HG03521 (cell line): Measurements from ENCODE around the gene INHA.

ENCODE experiments used
- ATAC-seq: cut with Tn5 transposase; IDR thresholded peaks from one replicate; pipeline ENCODE4 v1.9.1; 2021; ENCODE audit warnings: mild to moderate bottlenecking, moderate library complexity; ENCODE audit not compliant: unreplicated experiment

Gene INHA

GRCh38 chr2:219608399-219608964 is 36.4 kb downstream of the INHA start:
- ATAC-seq = no peak

DNA sequence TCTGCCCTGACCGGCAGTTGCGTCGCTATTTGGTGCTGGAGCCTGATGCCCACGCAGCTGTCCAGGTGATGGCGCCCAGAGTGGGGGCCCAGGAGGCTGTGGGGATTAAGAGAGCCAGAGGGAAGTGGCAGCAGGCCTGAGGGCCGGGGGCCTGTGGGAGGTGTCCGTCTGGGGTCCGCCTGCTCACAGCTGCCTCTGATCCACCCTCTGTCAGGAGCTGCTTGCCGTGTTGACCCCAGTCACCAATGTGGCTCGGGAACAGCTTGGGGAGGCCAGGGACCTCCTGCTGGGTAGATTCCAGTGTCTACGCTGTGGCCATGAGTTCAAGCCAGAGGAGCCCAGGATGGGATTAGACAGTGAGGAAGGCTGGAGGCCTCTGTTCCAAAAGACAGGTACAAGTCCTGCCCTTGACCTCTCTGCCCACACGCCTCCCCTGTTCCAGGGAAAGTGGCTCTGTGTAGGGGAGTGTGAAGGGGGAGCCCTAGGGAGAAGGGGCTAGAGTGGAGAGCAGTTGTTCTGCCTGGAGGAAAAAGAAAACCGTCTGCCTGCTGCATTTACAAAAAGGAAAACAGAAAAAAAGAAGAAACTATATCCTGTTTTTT is 37.1 kb downstream of the INHA start:
- ATAC-seq = no peak

- no peak for ATAC-seq
These were observed 39.2 kb downstream of the INHA start for GRCh38 chr2:219611306-219611705.

- no peak for ATAC-seq
These were observed 39.9 kb downstream of the INHA start for GRCh38 chr2:219611866-219612576.

DNA sequence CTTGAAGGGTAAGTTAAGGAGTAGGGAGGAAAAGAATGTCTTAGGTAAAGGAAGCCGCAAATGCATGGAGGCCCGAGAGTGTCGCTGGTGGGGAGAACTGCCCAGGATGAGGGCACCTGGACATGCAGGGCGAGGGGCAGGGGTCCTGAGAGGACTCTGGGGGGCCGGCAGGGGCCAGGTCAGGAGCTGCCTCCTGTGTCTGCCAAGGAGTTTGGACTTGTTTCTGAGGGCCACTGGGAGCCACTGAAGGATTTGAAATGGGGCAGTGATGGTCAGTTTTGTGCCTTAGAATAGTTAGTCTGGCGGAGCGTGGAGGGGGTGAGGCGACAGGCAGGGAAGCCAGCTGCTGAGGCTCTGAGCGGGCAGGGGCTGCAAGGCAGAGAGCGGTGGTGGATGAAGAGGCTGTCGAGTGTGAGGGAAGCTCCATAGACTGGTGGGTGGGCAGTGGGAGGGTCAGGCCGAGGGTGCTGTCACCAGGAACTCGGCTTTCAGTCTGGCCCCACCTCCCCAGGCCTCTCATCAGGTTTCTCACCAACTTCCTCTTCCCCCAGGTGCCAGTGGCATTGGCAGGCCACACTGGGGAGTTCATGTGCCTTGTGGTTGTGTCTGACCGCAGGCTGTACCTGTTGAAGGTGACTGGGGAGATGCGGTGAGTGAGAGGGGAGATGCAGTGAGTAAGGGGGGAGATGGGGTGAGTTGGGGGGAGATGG is 40.6 kb downstream of the INHA start:
- ATAC-seq = no peak

DNA sequence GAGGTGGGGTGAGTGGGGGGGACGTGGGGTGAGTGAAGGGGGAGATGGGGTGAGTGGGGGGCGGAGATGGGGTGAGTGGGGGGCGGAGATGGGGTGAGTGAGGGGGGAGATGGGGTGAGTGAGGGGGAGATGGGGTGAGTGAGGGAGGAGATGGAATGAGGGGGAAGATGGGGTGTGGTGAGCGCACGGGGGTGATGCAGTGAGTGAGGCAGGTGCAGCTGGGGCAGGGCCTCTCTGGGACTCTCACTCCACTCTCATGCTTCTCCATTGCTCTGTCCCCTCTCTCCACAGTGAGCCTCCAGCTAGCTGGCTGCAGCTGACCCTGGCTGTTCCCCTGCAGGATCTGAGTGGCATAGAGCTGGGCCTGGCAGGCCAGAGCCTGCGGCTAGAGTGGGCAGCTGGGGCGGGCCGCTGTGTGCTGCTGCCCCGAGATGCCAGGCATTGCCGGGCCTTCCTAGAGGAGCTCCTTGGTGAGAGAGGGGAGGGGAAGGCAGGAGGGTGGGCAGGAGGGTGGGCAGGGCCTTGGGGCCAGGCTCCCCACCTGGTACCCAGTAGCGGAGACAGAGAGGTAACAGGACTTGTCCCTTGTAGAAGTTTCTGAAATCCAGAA is 41.5 kb downstream of the INHA start:
- no peak for ATAC-seq

DNA sequence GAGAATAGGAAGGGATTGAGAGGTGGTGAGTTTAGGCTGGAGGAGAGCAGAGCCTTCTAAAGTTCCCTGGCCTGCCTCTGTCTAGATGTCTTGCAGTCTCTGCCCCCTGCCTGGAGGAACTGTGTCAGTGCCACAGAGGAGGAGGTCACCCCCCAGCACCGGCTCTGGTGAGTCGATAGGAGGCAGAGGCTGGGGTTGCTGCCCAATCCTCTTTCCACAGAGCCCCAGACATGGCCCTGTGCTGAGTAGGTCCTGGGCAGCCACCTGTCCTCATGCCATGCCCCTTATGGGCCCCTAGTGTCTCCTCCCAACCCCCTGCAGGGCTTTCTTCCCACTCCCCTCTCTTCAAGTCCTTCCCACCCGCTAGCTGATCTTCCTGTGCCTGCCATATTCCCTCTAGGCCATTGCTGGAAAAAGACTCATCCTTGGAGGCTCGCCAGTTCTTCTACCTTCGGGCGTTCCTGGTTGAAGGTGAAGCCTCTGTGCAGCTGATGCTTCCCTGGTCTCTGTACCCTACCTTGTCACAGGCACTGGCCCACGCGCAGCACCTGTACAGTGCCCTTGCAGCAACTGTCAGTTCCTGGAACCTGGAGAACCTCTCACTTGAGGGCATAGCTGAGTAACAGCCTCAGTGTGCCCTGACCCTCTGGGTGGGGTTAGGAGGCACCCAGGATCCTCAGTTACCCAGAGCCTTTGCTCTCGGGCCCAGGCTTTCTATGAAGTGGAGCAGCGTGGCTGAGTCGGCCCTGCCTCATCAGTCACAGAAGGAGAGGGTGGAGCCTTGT is 42.2 kb downstream of the INHA start:
- ATAC-seq = no peak

DNA sequence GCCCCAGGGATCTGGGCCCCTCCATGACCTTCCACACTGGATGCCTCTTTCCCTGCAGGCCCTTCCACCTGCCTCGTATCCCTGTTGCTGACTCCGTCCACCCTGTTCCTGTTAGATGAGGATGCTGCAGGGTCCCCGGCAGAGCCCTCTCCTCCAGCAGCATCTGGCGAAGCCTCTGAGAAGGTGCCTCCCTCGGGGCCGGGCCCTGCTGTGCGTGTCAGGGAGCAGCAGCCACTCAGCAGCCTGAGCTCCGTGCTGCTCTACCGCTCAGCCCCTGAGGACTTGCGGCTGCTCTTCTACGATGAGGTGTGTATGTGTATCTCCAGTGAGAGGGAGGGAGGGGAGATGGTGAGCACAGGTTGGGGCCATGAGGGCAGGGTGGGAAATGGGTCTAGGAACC is 42.9 kb downstream of the INHA start:
- no peak for ATAC-seq

DNA sequence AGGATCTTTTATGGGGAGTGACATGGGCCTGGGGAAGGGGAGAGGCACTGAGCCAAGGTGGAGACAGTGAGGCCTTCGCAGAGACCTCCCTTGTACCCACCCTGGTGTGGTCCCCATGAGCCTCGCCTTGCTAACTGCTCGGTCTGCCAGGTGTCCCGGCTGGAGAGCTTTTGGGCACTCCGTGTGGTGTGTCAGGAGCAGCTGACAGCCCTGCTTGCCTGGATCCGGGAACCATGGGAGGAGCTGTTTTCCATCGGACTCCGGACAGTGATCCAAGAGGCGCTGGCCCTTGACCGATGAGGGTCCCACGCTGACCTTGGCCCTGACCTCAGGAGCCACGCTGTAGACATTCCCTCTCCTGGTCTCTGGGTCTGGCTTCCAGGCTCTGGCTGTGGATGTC is 43.8 kb downstream of the INHA start:
- no peak for ATAC-seq

- ATAC-seq = no peak
These were observed 44.4 kb downstream of the INHA start for GRCh38 chr2:219616550-219616949.

GRCh38 chr2:219618733-219619122 is 46.6 kb downstream of the INHA start:
- ATAC-seq = no peak

GRCh38 chr2:219619235-219619634 is 47.1 kb downstream of the INHA start:
- no peak for ATAC-seq

GRCh38 chr2:219620546-219620945 is 48.4 kb downstream of the INHA start:
- ATAC-seq = no peak

- no peak for ATAC-seq
These were observed 49.8 kb downstream of the INHA start for GRCh38 chr2:219621935-219622334.

DNA sequence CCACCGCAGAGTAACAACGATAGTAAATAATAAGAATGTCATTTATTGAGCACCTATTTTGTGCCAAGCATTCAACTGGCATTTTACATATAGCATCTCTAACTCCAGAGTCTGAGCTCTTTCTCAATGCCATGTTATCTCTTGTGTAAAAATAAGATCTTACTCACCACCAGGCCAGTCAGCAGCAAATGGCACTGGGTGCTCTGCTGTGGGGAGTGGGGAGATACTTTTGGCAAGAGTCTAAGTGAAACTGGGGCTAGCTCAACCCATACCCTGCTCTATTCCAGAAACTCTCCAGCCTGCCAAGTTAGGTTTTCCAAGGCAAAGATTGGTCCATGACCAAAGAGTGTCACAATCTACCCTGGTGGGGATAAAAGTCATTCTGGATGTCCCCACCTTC is 50.4 kb downstream of the INHA start:
- ATAC-seq = no peak

DNA sequence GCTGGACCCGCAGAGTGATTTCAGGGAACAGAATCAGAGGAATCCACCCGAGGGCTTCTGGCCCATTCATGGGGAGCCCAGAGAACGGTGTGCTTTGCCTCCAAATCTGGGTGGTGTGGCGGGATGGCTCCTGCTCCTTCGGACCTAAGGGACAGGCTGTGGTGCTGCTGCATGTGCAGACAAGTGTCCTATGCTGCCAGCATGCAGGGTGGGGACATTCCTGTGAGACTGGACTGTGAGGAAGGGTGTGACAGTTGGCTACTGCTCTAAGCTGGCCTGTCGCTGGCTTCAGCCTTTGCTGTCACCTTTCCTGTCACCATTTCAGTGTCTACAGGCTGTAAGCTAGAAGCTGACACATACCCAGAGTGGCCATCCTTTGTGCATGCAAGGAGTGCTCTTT is 52.5 kb downstream of the INHA start:
- no peak for ATAC-seq

- no peak for ATAC-seq
These were observed 53.1 kb downstream of the INHA start for GRCh38 chr2:219625179-219625578.
